Spleen (tissue), 11 donors: ENCODE measurements around the gene TGM4. TPM values are rescaled to one million over a fixed set of nuclear protein-coding genes. Genes with fewer than 3 reads are reported as not detected.

Experiments used
- DNase-seq: peaks from one replicate; pipeline ENCODE4 v3.0.0-alpha.2; 2020
- H3K27ac ChIP-seq, 8 donors: fragments of 200-600 bp; sonication (generic) in 7 of 8; 1 replicate in 4 of 8; 2 replicates in 4 of 8; pipeline versions ENCODE4 v1.5.0 to v1.8.0; 2016 to 2021; ENCODE audit warnings: inconsistent platforms in 4 of 8, mild to moderate bottlenecking in 4 of 8, moderate library complexity in 1 of 8
- H3K27me3 ChIP-seq, 7 donors: fragments of 200-600 bp; sonication (generic) in 6 of 7; replicated peaks in 1 of 7; 1 replicate in 4 of 7; 2 replicates in 3 of 7; pipeline versions ENCODE4 v1.5.0 to v1.8.0; 2016 to 2021; ENCODE audit warnings: inconsistent platforms in 3 of 7, mild to moderate bottlenecking in 1 of 7
- H3K36me3 ChIP-seq, 6 donors: fragments of 200-600 bp; sonication (generic) in 5 of 6; 1 replicate in 4 of 6; 2 replicates in 2 of 6; pipeline versions ENCODE4 v1.5.0 to v1.8.0; 2016 to 2021; ENCODE audit warnings: inconsistent platforms in 2 of 6
- H3K4me1 ChIP-seq, 6 donors: fragments of 200-600 bp; sonication (generic) in 5 of 6; 1 replicate in 3 of 6; 2 replicates in 3 of 6; pipeline versions ENCODE4 v1.5.0 to v1.8.0; 2016 to 2021; ENCODE audit warnings: inconsistent platforms in 3 of 6
- H3K4me3 ChIP-seq, 8 donors: fragments of 200-600 bp; sonication (generic) in 7 of 8; 1 replicate in 4 of 8; 2 replicates in 4 of 8; pipeline versions ENCODE4 v1.5.0 to v1.8.0; 2016 to 2021; ENCODE audit warnings: inconsistent platforms in 4 of 8, mild to moderate bottlenecking in 4 of 8, moderate library complexity in 2 of 8
- H3K9me3 ChIP-seq, 8 donors: fragments of 200-600 bp; sonication (generic) in 7 of 8; 1 replicate in 4 of 8; 2 replicates in 4 of 8; pipeline versions ENCODE4 v1.5.0 to v1.8.0; 2016 to 2021; ENCODE audit warnings: inconsistent platforms in 4 of 8
- CTCF ChIP-seq, 11 experiments: fragments of 200-600 bp in 7 of 11; fragments of 450-650 bp in 4 of 11; sonication (generic) in 4 of 11; IDR thresholded peaks in 8 of 11; conservative IDR thresholded peaks in 3 of 11; 1 replicate in 7 of 11; 2 replicates in 4 of 11; pipeline versions ENCODE4 v1.4.0 to v1.8.0; 2016 to 2021; ENCODE audit warnings: antibody characterized with exemption in 11 of 11, inconsistent platforms in 4 of 11, mild to moderate bottlenecking in 1 of 11
- POLR2A ChIP-seq, 3 donors: fragments of 450-650 bp; IDR thresholded peaks; one replicate each; pipeline ENCODE4 v1.5.1; 2017; ENCODE audit warnings: antibody characterized with exemption in 3 of 3, mild to moderate bottlenecking in 1 of 3
- POLR2AphosphoS5 ChIP-seq, 3 donors: sonication (generic); formaldehyde crosslinking; IDR thresholded peaks; one replicate each; pipeline ENCODE4 v1.5.1; 2017; ENCODE audit warnings: antibody characterized with exemption in 3 of 3
- WGBS, 5 donors: extraction: QIAGEN DNeasy Blood & Tissue Kit in 3 of 5; methylation state at CpG; one replicate each; pipeline versions ENCODE4 v1.1.5 to v1.1.7; 2013 to 2018; 5-methylcytosine and 5-hydroxymethylcytosine counted together
- intact Hi-C: fragments of 100-400 bp; cut with DNase I; formaldehyde crosslinking; loops from one replicate; pipeline ENCODE4 v1.15.0; 2023; ENCODE audit warnings: low total_unique reads
- polyA plus RNA-seq, 3 donors: library from polyadenylated mRNA; stranded (reverse); fragments of 200-250 nt; gene quantifications; one replicate each; pipeline ENCODE4 v1.2.1, GENCODE V29; 2013
- total RNA-seq, 7 donors: library from RNA; depleted of rRNA in 3 of 7; stranded (reverse); fragments of >200 nt in 3 of 7; fragmentation: NEBNext Ultra II Directional in 4 of 7; extraction: Animal tissue kit (Norgen Biotek cat#: 25700) in 4 of 7; gene quantifications; one replicate each; pipeline versions ENCODE4 v1.1.0 to v1.2.1, GENCODE V29; 2016 to 2021
- donor health status: healthy with polysubstance abuse.
- donor health status: DM: no; HTN: no; CAD: no; lungs with moderate emphysema.
- donor health status: DM: no; HTN: no; CAD: no.
- donor health status: Bipolar disorder and iron deficiency.
- donor health status: healthy.
- donor health status: DM: no; HTN: no; CAD: no.
- donor health status: DM: yes; HTN: yes; CAD: no.

The TGM4 gene
- total and polyA plus RNA-seq, 10 donors = not detected

GRCh38 chr3:44883999-44884431 lies 9.6 kb downstream of the TGM4 start:
- TF ChIP-seq POLR2AphosphoS5 (IDR thresholded peaks at IDR 0.05) = no peak
- TF ChIP-seq CTCF (IDR thresholded peaks at IDR 0.05 in 8 of 11, conservative IDR thresholded peaks at IDR 0.05 in 3 of 11) = no peak
- TF ChIP-seq POLR2A (IDR thresholded peaks at IDR 0.05) = no peak
- Histone ChIP-seq H3K4me3 (no peak overlapping the region), H3K36me3 (no peaks in the 10 kb centered on the region), H3K27ac (no peak overlapping the region), H3K4me1 (no peaks in the 10 kb centered on the region), H3K9me3 (peaks cover 0 to 5% (median 0%) of the 10 kb centered on the region in 8 donors), H3K27me3 (peaks cover 0 to 55% (median 0%) of the 10 kb centered on the region in 7 donors)
- intact Hi-C loops = no loop called here
- no peak for DNase-seq
- 63 to 72% (median 71%) methylated on average over 4 of the region's 4 CpGs for WGBS, 5 donors

- DNase-seq = no peak
- Histone ChIP-seq H3K4me3 (no peak overlapping the region), H3K36me3 (no peaks in the 10 kb centered on the region), H3K27me3 (peaks cover 0 to 55% (median 0%) of the 10 kb centered on the region in 7 donors), H3K4me1 (no peaks in the 10 kb centered on the region), H3K9me3 (peaks cover 0 to 5% (median 0%) of the 10 kb centered on the region in 8 donors), H3K27ac (no peak overlapping the region)
- TF ChIP-seq CTCF (IDR thresholded peaks at IDR 0.05 in 8 of 11, conservative IDR thresholded peaks at IDR 0.05 in 3 of 11) (no peak), POLR2A (IDR thresholded peaks at IDR 0.05) (no peak)
- intact Hi-C loops = no loop called here
- 71 to 77% (median 73%) methylated on average over 4 of the region's 4 CpGs for WGBS, 5 donors
Measured at GRCh38 chr3:44885618-44886017, 11.2 kb downstream of the TGM4 start.

GRCh38 chr3:44886561-44886960 lies 12.2 kb downstream of the TGM4 start:
- intact Hi-C loops = no loop called here
- TF ChIP-seq CTCF (IDR thresholded peaks at IDR 0.05 in 8 of 11, conservative IDR thresholded peaks at IDR 0.05 in 3 of 11) (no peak), POLR2AphosphoS5 (IDR thresholded peaks at IDR 0.05) (no peak), POLR2A (IDR thresholded peaks at IDR 0.05) (no peak)
- no peak overlapping the region for H3K27ac ChIP-seq

GRCh38 chr3:44887101-44887500 lies 12.7 kb downstream of the TGM4 start:
- Histone ChIP-seq H3K4me1 (no peaks in the 10 kb centered on the region), H3K27me3 (peaks cover 0 to 54% (median 0%) of the 10 kb centered on the region in 7 donors), H3K4me3 (no peak overlapping the region), H3K36me3 (no peaks in the 10 kb centered on the region), H3K9me3 (peaks cover 0 to 5% (median 0%) of the 10 kb centered on the region in 8 donors), H3K27ac (no peak overlapping the region)
- TF ChIP-seq POLR2A (IDR thresholded peaks at IDR 0.05) (no peak), CTCF (IDR thresholded peaks at IDR 0.05 in 8 of 11, conservative IDR thresholded peaks at IDR 0.05 in 3 of 11) (no peak), POLR2AphosphoS5 (IDR thresholded peaks at IDR 0.05) (no peak)
- 67 to 83% (median 75%) methylated on average over 7 of the region's 7 CpGs for WGBS, 5 donors
- no peak for DNase-seq
- intact Hi-C loops = no loop called here

More at GRCh38 chr3:44886561-44886960, 12.2 kb downstream of the TGM4 start:
- Histone ChIP-seq H3K36me3 (no peaks in the 10 kb centered on the region), H3K4me3 (no peak overlapping the region), H3K9me3 (peaks cover 0 to 5% (median 0%) of the 10 kb centered on the region in 8 donors), H3K27me3 (peaks cover 0 to 55% (median 0%) of the 10 kb centered on the region in 7 donors), H3K4me1 (no peaks in the 10 kb centered on the region)
- 71 to 81% (median 77%) methylated on average over 3 of the region's 3 CpGs for WGBS, 5 donors
- DNase-seq = no peak
